GM12873 (cell line): ENCODE data around the gene ZBTB38.

ENCODE experiments used
- CTCF ChIP-seq: IDR thresholded peaks from 2 replicates; pipeline ENCODE4 v1.5.1; 2012; ENCODE audit warnings: low read depth, mild to moderate bottlenecking, moderate library complexity, low read length, control low read depth; ENCODE audit not compliant: insufficient read depth; ENCODE audit errors: missing control alignments

The ZBTB38 gene

GRCh38 chr3:141328286-141329166 is 39.8 kb upstream of the ZBTB38 start:
- no peak for TF ChIP-seq CTCF

GRCh38 chr3:141330235-141330634 is 38.1 kb upstream of the ZBTB38 start:
- TF ChIP-seq CTCF, result no peak

- TF ChIP-seq CTCF, result no peak
Observed at GRCh38 chr3:141330718-141331376, 37.5 kb upstream of the ZBTB38 start.

- TF ChIP-seq CTCF, result no peak
Observed at GRCh38 chr3:141331377-141332318, 36.7 kb upstream of the ZBTB38 start.

- no peak for TF ChIP-seq CTCF
Observed at GRCh38 chr3:141332416-141332815, 35.9 kb upstream of the ZBTB38 start.

GRCh38 chr3:141333836-141334626 is 34.3 kb upstream of the ZBTB38 start:
- TF ChIP-seq CTCF, result no peak
